SW480 (cell line): ENCODE data around the gene PRDM16.
A peak's percentile ranks its signal among the peaks of the same experiment; 100 is the strongest.

Experiments used
- DNase-seq: peaks from one replicate; pipeline ENCODE4 v3.0.0-alpha.2; 2016; ENCODE audit warnings: low spot score

Gene PRDM16

GRCh38 chr1:3032371-3033039, 36.5 kb upstream of the PRDM16 start:
- no peak for DNase-seq

- DNase-seq: peak; percentile 76
Measured at GRCh38 chr1:3033040-3033789, 35.8 kb upstream of the PRDM16 start.

- no peak for DNase-seq
Measured at GRCh38 chr1:3033790-3034090, 35.3 kb upstream of the PRDM16 start.

GRCh38 chr1:3034162-3034561, 34.8 kb upstream of the PRDM16 start:
- DNase-seq: no peak

DNA sequence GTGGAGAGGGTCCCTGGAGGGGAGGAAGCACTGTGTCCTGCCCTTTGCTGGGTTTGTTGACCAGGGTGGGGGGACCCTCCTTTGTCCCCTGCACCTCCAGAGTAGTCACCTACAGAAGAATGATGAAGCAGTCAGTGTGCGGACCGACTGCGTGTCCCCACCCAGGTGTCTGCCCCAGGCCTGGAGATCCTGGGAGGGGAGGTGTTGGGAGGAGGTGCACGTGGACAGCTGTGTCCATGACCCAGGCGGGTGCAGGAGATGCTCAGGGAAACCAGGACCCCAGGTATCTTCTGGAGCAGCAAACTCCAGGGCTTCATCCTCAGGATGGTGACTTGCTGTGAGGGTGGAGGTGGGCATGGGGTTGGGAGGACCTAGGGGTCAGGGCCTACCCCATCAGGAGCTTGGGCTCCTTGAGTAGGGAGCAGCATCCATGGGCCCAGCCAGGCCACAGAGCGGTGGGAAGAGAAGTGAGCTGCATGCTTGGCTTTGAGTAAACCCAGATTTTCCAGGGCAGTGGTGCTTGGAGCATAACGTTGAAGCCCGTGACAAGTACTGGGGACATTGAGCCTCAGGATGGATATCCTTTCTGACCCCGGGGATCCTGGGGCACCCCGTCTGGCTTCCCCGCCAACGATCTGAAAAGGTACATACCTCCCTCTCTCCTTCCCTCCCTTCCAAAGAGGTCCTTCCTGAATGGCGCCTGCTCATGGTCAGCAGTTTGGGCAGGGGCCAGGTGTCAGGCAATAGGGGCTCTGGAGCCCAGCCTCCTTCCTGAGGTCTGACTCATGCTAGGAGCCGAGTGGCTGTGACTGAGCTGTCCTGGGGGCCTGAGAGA, 34.1 kb upstream of the PRDM16 start:
- no peak for DNase-seq

DNA sequence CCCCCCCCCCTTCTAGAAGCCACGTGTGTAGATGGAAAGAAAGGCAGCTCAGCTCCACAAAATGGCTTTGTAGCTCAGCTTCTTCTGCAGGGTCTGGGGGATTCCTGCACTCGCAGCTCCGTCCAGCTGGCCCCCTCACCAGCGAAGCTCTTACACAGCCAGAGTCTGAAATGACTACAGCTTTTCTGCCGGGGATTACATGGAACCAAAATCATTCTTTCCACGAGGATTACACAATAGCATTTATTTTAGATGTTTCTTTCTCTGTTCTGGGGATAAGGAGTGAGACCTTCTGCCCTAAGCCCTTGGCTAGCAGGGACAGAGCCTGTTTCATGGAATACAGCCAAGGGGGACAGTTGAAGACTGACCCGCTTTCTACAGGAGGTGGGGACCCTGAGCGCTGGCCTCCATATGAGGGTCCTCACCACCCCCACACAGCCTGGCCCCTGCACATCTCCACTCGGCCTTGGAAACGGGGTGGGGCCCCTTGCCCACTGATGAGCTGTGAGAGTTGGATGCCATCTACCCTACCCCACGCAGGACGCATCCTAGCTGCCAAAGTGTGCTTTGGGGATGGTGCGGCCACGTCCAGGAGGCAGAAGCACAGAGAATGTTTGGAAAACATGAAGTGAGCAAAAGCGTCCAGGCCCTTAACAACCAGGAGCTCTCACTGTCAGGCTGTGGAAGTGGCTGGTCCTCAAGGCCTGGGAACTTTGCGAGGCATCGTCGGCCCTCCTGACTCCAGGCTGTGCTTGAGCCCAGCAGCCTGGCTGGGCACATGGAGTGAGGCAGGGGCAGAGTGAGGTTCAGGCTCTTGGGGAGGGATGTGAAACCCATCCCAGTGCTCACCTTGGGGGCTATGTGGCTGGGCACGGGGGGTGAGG, 33.2 kb upstream of the PRDM16 start:
- no peak for DNase-seq

DNA sequence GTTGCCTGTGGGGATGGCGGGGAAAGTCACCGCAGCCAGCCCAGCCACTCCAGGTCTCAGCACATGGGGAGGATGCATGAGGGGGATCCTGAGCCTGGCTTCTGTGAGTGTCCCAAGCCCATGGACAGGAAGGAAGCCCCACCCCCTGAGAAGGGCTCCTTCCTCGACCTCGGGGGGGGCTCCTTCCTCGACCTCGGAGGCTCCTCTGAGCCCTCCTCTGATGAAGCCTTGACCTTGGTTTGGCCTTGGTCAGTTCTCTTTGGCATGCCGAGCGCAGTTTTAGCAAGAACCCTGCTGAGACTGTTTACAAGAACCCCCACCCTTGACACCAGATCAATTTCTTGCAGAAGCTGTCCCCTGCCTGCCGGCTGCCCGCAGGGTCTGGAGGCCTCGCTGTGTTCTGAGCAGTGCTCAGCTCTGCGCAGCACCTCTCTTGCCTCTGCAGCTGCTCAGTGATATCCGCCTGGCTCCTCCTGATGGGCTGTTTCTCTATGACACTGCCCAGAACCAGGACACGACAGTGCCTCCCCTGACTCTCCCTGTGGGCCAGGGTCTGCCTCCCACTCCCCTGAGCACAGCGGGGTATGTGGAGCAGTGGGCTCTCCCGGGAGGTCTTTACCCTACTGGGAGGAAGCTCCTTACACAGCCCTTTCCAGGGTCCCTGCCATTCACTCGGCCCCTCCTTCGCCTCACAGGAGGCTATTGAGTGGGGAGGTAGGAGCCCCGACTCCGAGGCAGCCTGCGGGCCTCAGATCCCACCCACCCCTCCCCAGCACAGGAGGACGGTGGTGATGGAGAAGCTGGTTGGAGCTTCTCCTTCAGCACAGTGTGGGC, 32.3 kb upstream of the PRDM16 start:
- no peak for DNase-seq

DNA sequence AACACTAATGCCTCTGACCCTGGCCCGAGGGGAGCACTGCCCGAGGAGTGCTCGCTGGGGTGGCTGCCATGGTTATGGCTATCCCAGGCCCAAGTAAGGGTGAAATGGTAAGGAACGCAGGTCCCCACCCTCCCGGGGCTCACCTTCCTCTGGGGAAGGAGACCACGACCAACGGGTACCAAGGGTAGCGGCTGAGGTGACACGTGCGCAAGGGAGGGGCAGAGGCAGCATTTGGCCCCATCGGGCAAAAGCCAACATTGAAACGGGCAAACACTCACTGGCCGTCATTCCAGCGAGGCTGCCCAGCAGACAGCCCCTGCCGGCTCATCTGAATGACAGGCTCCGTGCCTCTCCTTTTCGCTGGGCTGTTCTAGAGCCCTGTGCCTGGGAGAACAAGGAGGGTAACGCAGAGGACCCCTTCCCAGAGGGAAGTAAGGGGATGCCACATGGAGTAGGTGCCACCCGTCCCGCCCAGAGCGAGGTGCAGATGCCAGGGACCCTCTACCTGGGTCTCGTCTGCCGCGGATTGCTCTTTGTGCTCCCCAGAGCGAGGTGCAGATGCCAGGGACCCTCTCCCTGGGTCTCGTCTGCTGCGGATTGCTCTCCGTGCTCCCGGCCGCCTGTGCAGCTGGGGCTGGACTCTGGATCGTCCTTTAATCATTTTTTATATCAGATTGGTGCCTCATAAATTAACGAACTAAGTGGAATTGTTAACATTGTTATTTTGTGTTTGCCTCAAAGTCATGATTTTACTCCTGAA, 31.5 kb upstream of the PRDM16 start:
- no peak for DNase-seq

GRCh38 chr1:3038113-3038551, 30.9 kb upstream of the PRDM16 start:
- no peak for DNase-seq

DNA sequence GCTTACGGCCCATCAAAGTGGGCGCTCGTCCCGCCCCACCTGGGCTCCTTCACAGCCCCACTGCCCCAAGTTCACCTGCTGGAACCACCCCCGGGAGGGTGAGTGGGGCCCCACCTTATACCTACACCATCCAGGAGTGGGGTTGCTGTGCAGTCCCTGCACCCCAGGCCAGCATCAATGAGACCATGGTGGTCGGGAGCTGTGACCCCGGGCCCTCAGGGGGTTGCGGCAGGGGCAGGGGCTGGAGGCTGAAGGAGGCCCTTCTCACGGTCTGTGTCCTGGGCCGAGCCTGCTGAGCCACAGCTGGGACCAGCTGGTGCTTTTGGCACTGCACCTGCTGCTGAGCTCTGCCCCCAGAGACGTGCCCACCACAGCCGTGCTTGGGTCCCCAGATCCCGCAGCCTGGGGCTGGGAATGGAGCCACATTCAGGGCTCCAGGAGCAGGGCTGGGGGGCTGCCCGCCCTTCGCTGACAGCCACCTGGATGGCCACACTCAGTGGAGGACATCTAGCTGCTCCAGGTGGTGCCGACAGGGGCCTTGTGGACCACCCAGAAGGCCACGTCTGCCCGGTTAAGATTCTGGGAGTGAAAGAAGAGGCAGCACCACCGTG, 30.3 kb upstream of the PRDM16 start:
- DNase-seq: no peak

DNA sequence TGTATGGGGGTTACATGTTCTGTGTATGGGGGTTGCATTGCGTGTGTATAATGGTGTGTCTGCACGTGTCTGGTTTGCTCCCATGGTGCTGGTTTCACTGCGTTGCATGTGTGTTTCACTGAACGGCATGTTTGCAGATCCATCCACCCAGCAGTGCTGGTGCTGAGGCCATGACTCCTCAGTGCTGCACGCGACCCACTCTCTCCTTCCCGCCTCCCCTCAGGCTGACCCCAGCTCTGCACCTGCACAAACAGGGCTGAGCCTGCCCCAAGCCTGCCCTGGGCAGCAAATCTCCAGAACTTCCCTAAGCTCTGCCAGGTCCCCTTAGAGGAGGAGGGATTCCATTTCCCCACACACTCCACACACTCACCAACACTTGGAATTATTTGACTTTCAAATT, 29.0 kb upstream of the PRDM16 start:
- DNase-seq: no peak

GRCh38 chr1:3042481-3042880, 26.5 kb upstream of the PRDM16 start:
- no peak for DNase-seq

GRCh38 chr1:3049164-3049563, 19.8 kb upstream of the PRDM16 start:
- DNase-seq: no peak

DNA sequence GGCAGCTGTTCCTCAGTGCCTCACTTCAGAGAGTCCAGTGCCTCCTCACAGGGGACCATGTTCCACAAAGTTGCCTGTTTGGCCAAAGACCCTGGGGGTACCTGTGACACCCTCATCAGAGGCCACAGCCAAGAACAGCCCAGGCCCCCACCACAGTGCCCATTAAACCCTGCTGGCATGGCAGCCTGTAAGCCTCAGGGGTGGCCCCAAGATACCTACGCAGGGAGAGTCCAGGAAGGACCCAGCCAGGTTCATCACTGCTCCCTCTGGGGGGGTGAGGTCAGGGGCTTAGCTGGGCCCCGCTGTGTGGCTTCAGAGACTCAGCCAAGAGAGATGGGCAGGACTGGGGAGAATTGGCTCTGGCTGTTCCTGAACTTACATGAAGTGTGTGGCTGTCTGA, 19.1 kb upstream of the PRDM16 start:
- DNase-seq: no peak

DNA sequence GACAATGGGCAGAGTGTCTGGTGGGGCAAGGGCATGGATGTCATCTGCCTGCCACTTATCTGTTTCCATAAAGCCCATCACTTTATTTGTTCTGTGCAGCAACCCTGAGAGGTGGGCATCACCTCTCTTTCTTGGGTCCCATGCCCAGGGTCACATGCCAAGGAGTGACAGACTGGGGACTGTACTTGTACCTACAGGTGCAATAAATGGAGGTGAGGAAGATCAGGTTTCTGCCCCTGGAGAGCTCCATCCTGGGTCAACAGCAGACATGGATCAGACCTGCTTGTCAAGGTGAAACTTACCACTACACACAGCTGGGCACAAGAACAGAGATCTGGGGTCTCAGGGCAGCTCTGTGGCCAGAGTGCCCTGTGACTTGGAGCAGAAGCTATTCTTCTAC, 18.4 kb upstream of the PRDM16 start:
- no peak for DNase-seq

GRCh38 chr1:3051270-3052268, 17.4 kb upstream of the PRDM16 start:
- no peak for DNase-seq

DNA sequence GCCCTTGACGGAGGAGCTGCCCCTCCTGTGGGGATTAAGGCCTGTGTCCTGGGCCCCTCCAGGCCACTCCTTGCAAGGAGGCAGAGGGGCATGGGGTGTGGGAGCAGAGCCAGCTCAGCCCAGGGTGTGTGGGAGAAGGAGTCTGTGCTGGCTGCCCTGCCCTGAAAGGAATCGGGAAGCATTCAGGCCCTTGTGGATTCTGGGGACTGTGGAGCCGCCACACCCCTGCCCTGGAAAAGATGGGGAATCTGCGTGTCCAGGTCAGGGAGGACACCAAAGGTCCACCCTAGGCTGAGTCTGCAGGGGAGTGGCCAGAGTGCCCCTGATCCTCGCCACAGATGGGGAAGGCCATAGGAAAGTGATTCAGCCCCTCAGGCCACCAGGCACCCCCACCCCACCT, 16.5 kb upstream of the PRDM16 start:
- DNase-seq: no peak

- DNase-seq: no peak
Measured at GRCh38 chr1:3053366-3053980, 15.5 kb upstream of the PRDM16 start.
